ENCODE data around the gene JAM2. TPM values are rescaled to one million over a fixed set of nuclear protein-coding genes. Genes with fewer than 3 reads are reported as not detected.
"Not testable (repeated sequence)": the region's sequence is repeated elsewhere in the genome, so short reads cannot be mapped to it uniquely, and the experiment has no call there.

Gene JAM2
- total RNA-seq, 1 donor from 2014 or later: 4.1 TPM

GRCh38 chr21:25688275-25689155, 49.5 kb downstream of the JAM2 start:
- no peak overlapping the region for H3K4me3 Mint-ChIP-seq
- no peaks in the 10 kb centered on the region for H3K4me1 Mint-ChIP-seq
- H3K27ac Mint-ChIP-seq: no peak overlapping the region
- H3K9me3 Mint-ChIP-seq: no peaks in the 10 kb centered on the region
- DNase-seq (ENCODE audit: low spot score in 2 of 2, unreplicated experiment in 2 of 2): no peak
- H3K36me3 Mint-ChIP-seq: no peaks in the 10 kb centered on the region
- no peak for TF ChIP-seq CTCF (IDR thresholded peaks at IDR 0.05; ENCODE audit: unreplicated experiment)
- H3K27me3 Mint-ChIP-seq (ENCODE audit: low read depth): peaks cover 6% of the 10 kb centered on the region

DNA sequence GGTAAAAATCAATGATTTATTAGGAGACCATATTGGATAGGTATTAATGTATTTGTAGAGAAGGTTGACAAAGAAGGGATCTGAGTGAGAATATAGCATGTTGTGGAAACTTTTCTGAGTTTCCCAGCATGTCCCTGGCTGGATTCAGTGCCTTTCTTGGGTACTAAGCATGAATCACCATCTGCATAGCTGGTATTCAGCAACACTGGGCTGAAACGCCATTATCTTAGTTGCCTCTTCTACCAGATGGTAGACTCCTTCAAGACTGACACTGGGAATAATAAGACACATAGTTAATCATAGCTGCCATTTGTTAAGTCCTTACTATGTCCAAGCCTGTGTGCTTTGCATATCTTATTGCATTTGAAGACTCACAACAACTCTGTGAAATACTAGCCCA, 50.2 kb downstream of the JAM2 start:
- H3K27me3 Mint-ChIP-seq (ENCODE audit: low read depth): peaks cover 6% of the 10 kb centered on the region
- no peaks in the 10 kb centered on the region for H3K9me3 Mint-ChIP-seq
- no peak overlapping the region for H3K27ac Mint-ChIP-seq
- no peak overlapping the region for H3K4me3 Mint-ChIP-seq
- no peaks in the 10 kb centered on the region for H3K4me1 Mint-ChIP-seq
- DNase-seq (ENCODE audit: low spot score in 2 of 2, unreplicated experiment in 2 of 2): no peak
- no peaks in the 10 kb centered on the region for H3K36me3 Mint-ChIP-seq
- TF ChIP-seq CTCF (IDR thresholded peaks at IDR 0.05; ENCODE audit: unreplicated experiment): no peak

- H3K4me3 Mint-ChIP-seq: no peak overlapping the region
- H3K36me3 Mint-ChIP-seq: peaks cover 3% of the 10 kb centered on the region
- DNase-seq (ENCODE audit: low spot score in 2 of 2, unreplicated experiment in 2 of 2): no peak
- H3K9me3 Mint-ChIP-seq: peaks cover 4% of the 10 kb centered on the region
- TF ChIP-seq CTCF (IDR thresholded peaks at IDR 0.05; ENCODE audit: unreplicated experiment): no peak
- H3K4me1 Mint-ChIP-seq: no peaks in the 10 kb centered on the region
- H3K27me3 Mint-ChIP-seq (ENCODE audit: low read depth): peaks cover 2% of the 10 kb centered on the region
- no peak overlapping the region for H3K27ac Mint-ChIP-seq
These were observed 52.9 kb downstream of the JAM2 start for GRCh38 chr21:25691976-25692375.

GRCh38 chr21:25695461-25695860, 56.4 kb downstream of the JAM2 start:
- H3K4me3 Mint-ChIP-seq; H3K27me3 Mint-ChIP-seq (ENCODE audit: low read depth); DNase-seq (ENCODE audit: low spot score in 2 of 2, unreplicated experiment in 2 of 2); H3K27ac Mint-ChIP-seq; H3K4me1 Mint-ChIP-seq; H3K36me3 Mint-ChIP-seq; H3K9me3 Mint-ChIP-seq: not testable (repeated sequence)

DNA sequence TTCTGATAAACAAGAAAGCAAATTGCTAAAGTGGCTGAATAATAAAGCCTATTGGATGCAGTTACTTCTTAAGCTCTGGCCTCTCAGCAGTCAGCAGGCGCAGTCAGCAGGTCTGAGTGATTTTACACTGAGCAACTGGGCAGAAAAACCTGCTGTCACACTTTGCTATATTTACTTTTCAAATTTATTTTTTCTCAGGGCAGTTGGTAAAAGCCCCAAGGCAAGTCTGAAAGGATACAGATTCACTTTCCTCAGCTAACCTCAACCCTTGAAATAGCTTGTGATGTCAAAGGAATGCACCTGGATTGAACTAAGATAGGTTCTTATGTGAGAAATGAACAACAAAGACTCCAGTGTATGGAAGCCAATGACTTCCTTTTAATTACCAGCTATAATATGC, 61.7 kb downstream of the JAM2 start:
- Mint-ChIP-seq H3K27me3 (ENCODE audit: low read depth) (no peaks in the 10 kb centered on the region), H3K4me1 (peaks cover 3% of the 10 kb centered on the region), H3K36me3 (peaks cover 4% of the 10 kb centered on the region), H3K9me3 (peaks cover 4% of the 10 kb centered on the region), H3K4me3 (no peak overlapping the region), H3K27ac (peak overlapping the region; percentile 26)
- DNase-seq (ENCODE audit: low spot score in 2 of 2, unreplicated experiment in 2 of 2): no peak
- no peak for TF ChIP-seq CTCF (IDR thresholded peaks at IDR 0.05; ENCODE audit: unreplicated experiment)

- Mint-ChIP-seq H3K4me1 (peaks cover 3% of the 10 kb centered on the region), H3K36me3 (peaks cover 4% of the 10 kb centered on the region), H3K4me3 (no peak overlapping the region), H3K27me3 (ENCODE audit: low read depth) (no peaks in the 10 kb centered on the region), H3K9me3 (no peaks in the 10 kb centered on the region), H3K27ac (peak overlapping the region; percentile 26)
- TF ChIP-seq CTCF (IDR thresholded peaks at IDR 0.05; ENCODE audit: unreplicated experiment): no peak
- DNase-seq (ENCODE audit: low spot score in 2 of 2, unreplicated experiment in 2 of 2): no peak
These were observed 62.5 kb downstream of the JAM2 start for GRCh38 chr21:25701529-25701928.

Data from mesothelial cell of epicardium (in vitro differentiated cells).